ENCODE results near the gene CDK5RAP3. TPM values are rescaled to one million over a fixed set of nuclear protein-coding genes. Genes with fewer than 3 reads are reported as not detected.

Gene CDK5RAP3
- total and polyA plus RNA-seq, 7 donors = 21.0 to 44.1 (median 29.9) TPM

- Histone ChIP-seq H3K36me3 (ENCODE audit: insufficient read depth in 1 of 2, low read depth in 1 of 2) (peaks cover 0 to 8% of the 10 kb centered on the region in 2 donors), H3K27me3 (ENCODE audit: insufficient read depth in 3 of 3, low read length in 2 of 3) (no peaks in the 10 kb centered on the region), H3K4me1 (no peaks in the 10 kb centered on the region), H3K4me3 (no peak overlapping the region), H3K9me3 (no peaks in the 10 kb centered on the region), H3K27ac (no peak overlapping the region)
- TF ChIP-seq CTCF (IDR thresholded peaks at IDR 0.05) = no peak
- DNase-seq (no peak), ATAC-seq (peak in 2 of 4 donors; percentile 38 to 73)
- WGBS, 3 donors = 83 to 91% (median 84%) methylated on average over 7 of the region's 7 CpGs
- intact Hi-C loops (cut with DNase I) = no loop called here
Observed at GRCh38 chr17:47955497-47956461, 15.1 kb upstream of the CDK5RAP3 start.

GRCh38 chr17:47956791-47957590 lies 13.9 kb upstream of the CDK5RAP3 start:
- 69 to 77% (median 73%) methylated on average over 4 of the region's 4 CpGs for WGBS, 3 donors
- Histone ChIP-seq H3K36me3 (ENCODE audit: insufficient read depth in 1 of 2, low read depth in 1 of 2) (no peaks in the 10 kb centered on the region), H3K27me3 (ENCODE audit: insufficient read depth in 3 of 3, low read length in 2 of 3) (no peaks in the 10 kb centered on the region), H3K4me1 (no peaks in the 10 kb centered on the region), H3K27ac (no peak overlapping the region), H3K9me3 (no peaks in the 10 kb centered on the region), H3K4me3 (no peak overlapping the region)
- intact Hi-C loops (cut with DNase I) = no loop called here
- DNase-seq (no peak), ATAC-seq (no peak)
- TF ChIP-seq CTCF (IDR thresholded peaks at IDR 0.05) = no peak

- Histone ChIP-seq H3K36me3 (ENCODE audit: insufficient read depth in 1 of 2, low read depth in 1 of 2) (no peaks in the 10 kb centered on the region), H3K9me3 (no peaks in the 10 kb centered on the region), H3K27me3 (ENCODE audit: insufficient read depth in 3 of 3, low read length in 2 of 3) (no peaks in the 10 kb centered on the region), H3K27ac (no peak within 1 kb of the TSS), H3K4me3 (no peak within 1 kb of the TSS), H3K4me1 (no peaks in the 10 kb centered on the region)
- ATAC-seq (no peak), DNase-seq (no peak)
- WGBS, 3 donors = 38 to 51% (median 48%) methylated on average over 16 of the region's 16 CpGs
- intact Hi-C loops (cut with DNase I) = no loop called here
- TF ChIP-seq CTCF (IDR thresholded peaks at IDR 0.05) = no peak
Observed at GRCh38 chr17:47957591-47958490, 13.1 kb upstream of the CDK5RAP3 start, which contains the start of gene PRR15L. Gene PRR15L, minus strand, starts transcription at chr17:47957883. Its CDS starts 4,649 bp downstream, at chr17:47953234.

- H3K27me3 ChIP-seq (ENCODE audit: insufficient read depth in 3 of 3, low read length in 2 of 3) = no peaks in the 10 kb centered on the region
- H3K27ac ChIP-seq = no peak overlapping the region
- H3K4me1 ChIP-seq = no peaks in the 10 kb centered on the region
- intact Hi-C loops (cut with DNase I) = no loop called here
- no peak for ATAC-seq
- DNase-seq = no peak
- H3K36me3 ChIP-seq (ENCODE audit: insufficient read depth in 1 of 2, low read depth in 1 of 2) = no peaks in the 10 kb centered on the region
- H3K4me3 ChIP-seq = no peak overlapping the region
- TF ChIP-seq CTCF (IDR thresholded peaks at IDR 0.05) = no peak
- 67 to 76% (median 74%) methylated on average over 8 of the region's 8 CpGs for WGBS, 3 donors
- no peaks in the 10 kb centered on the region for H3K9me3 ChIP-seq
Observed at GRCh38 chr17:47959825-47960655, 10.9 kb upstream of the CDK5RAP3 start.

Data from psoas muscle (tissue), 8 donors.